Fibroblast of mammary gland (primary cell): ENCODE results near the gene PRH2.

ENCODE experiments used
- DNase-seq: peaks from one replicate; pipeline ENCODE4 v3.0.0-alpha.2; 2010; ENCODE audit warnings: low read depth
- H3K4me3 ChIP-seq: 2 replicates; pipeline ENCODE4 v1.5.1; 2011; ENCODE audit warnings: low read depth, mild to moderate bottlenecking, low read length, moderate library complexity; ENCODE audit not compliant: control insufficient read depth
- CTCF ChIP-seq: conservative IDR thresholded peaks from 2 replicates; pipeline ENCODE4 v1.5.1; 2011; ENCODE audit warnings: low read depth, low read length, inconsistent platforms; ENCODE audit not compliant: control insufficient read depth, insufficient read depth

PRH2 gene

GRCh38 chr12:10900972-10901371, 28.1 kb upstream of the PRH2 start:
- no peak for DNase-seq
- no peak overlapping the region for H3K4me3 ChIP-seq
- TF ChIP-seq CTCF: no peak

DNA sequence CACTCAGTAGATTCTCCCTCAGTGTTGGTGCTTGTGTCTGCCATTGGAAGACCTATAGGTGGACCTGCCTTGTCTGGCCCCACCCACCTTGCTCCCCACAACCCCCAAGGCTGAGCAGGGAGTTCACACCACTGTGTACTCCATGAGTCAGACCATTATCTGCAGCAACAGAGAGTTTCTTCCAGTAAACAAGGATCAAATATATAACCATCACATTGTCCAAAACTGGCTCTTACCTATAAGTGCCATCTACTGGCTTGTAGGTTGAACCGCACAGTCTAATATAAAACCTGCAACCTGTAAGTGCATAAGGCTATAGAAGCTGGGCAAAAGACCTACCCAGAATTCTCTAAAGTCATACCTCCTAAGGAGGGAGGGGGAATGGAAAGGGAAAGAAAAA, 27.6 kb upstream of the PRH2 start:
- DNase-seq: peak; percentile 5
- no peak overlapping the region for H3K4me3 ChIP-seq
- no peak for TF ChIP-seq CTCF

- no peak for TF ChIP-seq CTCF
- DNase-seq: no peak
- no peak overlapping the region for H3K4me3 ChIP-seq
Observed at GRCh38 chr12:10904686-10905085, 24.4 kb upstream of the PRH2 start.

DNA sequence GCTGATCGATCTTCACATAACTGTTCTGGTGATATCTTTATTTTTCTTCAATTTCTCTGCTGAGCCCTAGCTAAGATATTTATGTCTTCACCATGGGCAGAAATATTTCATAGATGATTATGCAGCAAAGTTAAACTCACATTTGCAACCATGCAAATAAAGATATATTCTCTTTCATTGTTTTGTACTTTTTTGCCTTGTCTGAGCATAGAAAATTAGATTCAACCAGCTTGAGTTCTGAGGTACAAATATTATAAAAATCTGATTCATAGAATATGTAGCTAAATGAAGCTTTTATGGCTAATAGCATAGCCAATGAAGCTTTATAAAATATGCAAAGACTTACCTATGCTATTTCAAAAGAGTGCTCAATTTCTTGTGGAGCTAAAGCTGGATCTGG, 19.6 kb upstream of the PRH2 start, which contains the start of gene TAS2R13:
Gene TAS2R13 (minus strand): TSS at position 101 of the 400 bp plus-strand sequence. CDS start 264 bp downstream, outside the sequence.
- TF ChIP-seq CTCF: no peak
- no peak within 1 kb of the TSS for H3K4me3 ChIP-seq
- DNase-seq: no peak

DNA sequence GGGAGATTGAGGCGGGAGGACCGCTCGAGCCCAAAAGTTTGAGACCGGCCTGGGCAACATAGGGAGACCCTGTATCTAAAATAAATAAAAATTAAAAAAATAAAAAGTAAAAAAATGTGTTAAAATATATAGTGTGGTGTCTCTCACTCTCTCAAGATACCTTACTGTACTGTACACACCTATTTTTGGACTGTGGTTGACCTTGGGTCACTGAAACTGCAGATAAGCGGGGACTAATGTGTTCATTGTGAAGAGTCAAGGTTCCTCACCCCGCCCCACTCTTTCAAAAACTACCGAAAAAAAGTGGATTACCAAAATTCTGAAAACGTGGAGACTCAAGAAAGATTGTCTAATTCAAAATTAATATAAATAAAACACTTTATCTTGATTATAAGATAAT, 18.7 kb upstream of the PRH2 start:
- no peak for DNase-seq
- no peak overlapping the region for H3K4me3 ChIP-seq
- TF ChIP-seq CTCF: no peak

GRCh38 chr12:10919809-10920208, 9.2 kb upstream of the PRH2 start:
- no peak overlapping the region for H3K4me3 ChIP-seq
- TF ChIP-seq CTCF: no peak
- DNase-seq: no peak

DNA sequence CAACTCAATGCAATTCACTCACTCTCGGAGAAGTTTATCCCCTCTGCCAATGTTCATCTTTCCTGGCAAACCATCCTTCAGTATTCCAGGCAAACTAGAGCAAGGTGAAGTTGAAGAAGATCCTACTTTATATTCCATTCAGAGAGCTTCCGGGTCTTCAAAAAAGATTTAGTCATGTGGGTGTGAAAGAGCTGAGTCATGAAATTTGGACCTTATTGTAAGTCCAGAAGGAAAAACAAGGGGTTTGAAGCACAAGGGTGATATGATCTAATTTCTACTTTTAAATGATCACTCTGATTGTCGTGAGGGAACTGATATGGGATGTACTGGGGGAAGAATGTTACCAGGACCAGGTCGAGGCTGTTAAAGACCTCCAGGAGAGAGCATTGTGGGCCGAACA, 2.8 kb upstream of the PRH2 start:
- no peak overlapping the region for H3K4me3 ChIP-seq
- DNase-seq: no peak
- no peak for TF ChIP-seq CTCF
